HG03442 (cell line): ENCODE results near the gene CRNKL1.

ENCODE experiments used
- ATAC-seq: cut with Tn5 transposase; IDR thresholded peaks from one replicate; pipeline ENCODE4 v1.9.1; 2021; ENCODE audit warnings: mild to moderate bottlenecking, moderate library complexity; ENCODE audit not compliant: unreplicated experiment

The CRNKL1 gene

GRCh38 chr20:19986419-19986818 lies 65.8 kb downstream of the CRNKL1 start:
- ATAC-seq, result no peak
